HG03064 (cell line): ENCODE results near the gene MST1R.

Experiments
- ATAC-seq: cut with Tn5 transposase; IDR thresholded peaks from one replicate; pipeline ENCODE4 v1.9.1; 2021; ENCODE audit warnings: low read depth; ENCODE audit not compliant: unreplicated experiment

Gene MST1R

DNA sequence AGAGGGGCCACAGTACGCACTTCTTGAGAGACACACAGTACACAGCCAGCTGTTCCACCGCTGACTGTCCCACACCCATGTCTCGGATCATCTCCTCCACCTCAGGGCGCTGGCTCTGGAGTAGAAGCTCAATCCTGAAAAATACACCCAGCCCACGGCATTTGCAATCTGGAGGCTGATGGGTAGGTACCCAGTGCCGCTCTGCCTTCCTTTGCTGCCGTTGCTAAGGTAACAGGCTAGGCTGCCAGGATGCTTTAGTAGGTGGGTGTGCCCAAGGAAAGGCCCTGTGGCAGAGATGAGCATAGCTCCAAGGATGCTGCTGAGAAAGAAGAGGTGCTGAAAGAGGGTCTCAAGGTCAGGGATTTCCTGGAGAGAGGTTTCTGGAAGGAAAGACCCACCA is 61.9 kb downstream of the MST1R start:
- ATAC-seq: no peak

DNA sequence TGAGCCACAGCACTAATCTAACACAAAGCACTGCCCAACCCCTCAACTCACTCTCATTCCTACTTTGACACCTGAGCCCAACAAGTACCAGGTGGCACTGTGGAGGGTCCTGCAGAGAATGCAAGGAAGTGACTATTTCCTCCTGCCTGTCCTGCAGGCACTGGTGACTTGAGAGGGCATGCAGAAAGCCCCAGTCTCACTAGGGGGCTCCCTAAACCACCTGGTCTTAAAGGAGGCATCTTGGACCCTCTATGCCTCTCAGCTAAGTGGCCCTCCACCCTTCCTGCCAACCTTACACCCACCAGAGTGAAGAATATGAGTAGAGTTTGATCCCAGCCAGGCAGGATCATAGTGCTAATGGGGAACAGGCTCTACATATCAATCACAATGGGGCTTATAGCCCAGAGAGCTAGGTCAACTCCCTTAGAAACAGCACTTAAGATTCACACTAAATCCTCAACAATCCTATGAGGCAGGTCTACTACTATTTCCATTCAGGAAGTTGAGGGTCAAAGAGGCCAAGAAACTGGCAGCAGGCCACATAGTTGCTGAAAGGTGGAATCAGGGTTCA is 62.5 kb downstream of the MST1R start:
- ATAC-seq: no peak

DNA sequence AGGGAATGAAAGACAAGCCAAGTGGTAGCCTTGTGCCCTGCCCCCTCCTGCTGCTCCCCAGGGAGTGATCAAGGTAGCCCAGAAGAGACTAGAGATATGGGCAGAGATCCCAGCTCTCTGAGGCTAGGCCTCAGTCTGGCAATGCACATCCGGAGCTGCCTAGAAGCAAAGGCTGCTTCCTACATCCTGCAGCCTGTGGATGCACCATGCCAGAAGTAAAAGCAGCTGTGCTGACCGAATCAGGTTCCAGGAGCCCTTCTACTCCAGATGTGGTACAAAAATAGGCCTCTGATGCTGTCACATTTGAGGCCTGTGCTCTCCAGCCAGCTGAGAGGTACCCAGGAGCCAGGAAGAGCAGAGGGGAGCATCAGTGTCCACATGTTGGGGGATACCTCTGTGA is 63.3 kb downstream of the MST1R start:
- ATAC-seq: no peak

DNA sequence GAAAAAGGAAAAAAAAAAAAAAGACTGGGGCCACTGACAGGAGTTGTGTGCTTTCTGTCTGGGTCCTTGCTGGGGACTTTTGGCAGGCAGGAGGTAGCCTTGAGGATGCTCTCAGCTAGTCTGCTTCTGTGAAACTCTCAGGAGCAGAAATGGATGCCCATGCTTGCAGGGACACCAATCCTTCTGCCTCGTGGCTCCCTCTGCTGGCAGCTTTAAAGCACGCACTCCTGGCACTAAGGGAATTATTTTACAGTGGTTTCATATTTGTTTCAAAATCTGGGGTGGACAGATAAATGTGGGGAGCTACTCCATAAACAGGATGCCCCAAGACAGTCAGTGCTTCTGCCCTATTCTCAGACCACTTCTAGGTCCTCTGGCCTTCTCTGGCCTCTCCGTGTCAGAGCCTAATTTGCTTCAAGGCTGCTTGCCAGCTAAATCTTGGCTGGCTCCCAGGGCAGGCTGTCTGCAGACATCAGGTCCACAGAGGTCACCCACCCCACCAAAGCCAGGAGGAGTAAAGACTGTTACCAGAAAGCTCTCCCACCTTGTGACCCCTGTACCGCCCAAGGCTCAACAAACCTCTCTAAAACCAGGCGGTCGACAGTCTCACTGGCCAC is 64.4 kb downstream of the MST1R start:
- ATAC-seq: no peak
